GM06990 (cell line): ENCODE results near the gene DNAAF3.
A peak's percentile ranks its signal among the peaks of the same experiment; 100 is the strongest.

ENCODE experiments used
- DNase-seq: peaks from one replicate; pipeline ENCODE4 v3.0.0-alpha.2; 2011; ENCODE audit not compliant: insufficient read length; ENCODE audit errors: extremely low read depth
- H3K27me3 ChIP-seq: replicated peaks from 2 replicates; pipeline ENCODE4 v1.6.0; 2011; ENCODE audit warnings: low read length; ENCODE audit not compliant: control insufficient read depth, insufficient read depth
- H3K36me3 ChIP-seq: 2 replicates; pipeline ENCODE4 v1.5.1; 2011; ENCODE audit warnings: low read length; ENCODE audit not compliant: control insufficient read depth, insufficient read depth
- H3K4me3 ChIP-seq: replicated peaks from 2 replicates; pipeline ENCODE4 v1.5.1; 2011; ENCODE audit warnings: low read depth, mild to moderate bottlenecking, control low read depth, low read length
- CTCF ChIP-seq: IDR thresholded peaks from 2 replicates; pipeline ENCODE4 v1.5.1; 2011; ENCODE audit warnings: low read length, control low read depth, mild to moderate bottlenecking, inconsistent platforms; ENCODE audit not compliant: insufficient read depth, poor library complexity, severe bottlenecking

The DNAAF3 gene

GRCh38 chr19:55165952-55166529, 372 bp downstream of the DNAAF3 start:
- Histone ChIP-seq H3K27me3 (no peaks in the 10 kb centered on the region), H3K4me3 (peak overlapping the region; percentile 51), H3K36me3 (no peaks in the 10 kb centered on the region)
- peak; percentile 75 for DNase-seq
- peak; percentile 49 for TF ChIP-seq CTCF

- no peak for DNase-seq
- TF ChIP-seq CTCF, result no peak
- Histone ChIP-seq H3K36me3 (no peaks in the 10 kb centered on the region), H3K27me3 (no peaks in the 10 kb centered on the region), H3K4me3 (no peak overlapping the region)
Measured at GRCh38 chr19:55161571-55162322, 4.7 kb downstream of the DNAAF3 start.

GRCh38 chr19:55160986-55161365, 5.4 kb downstream of the DNAAF3 start:
- no peak for TF ChIP-seq CTCF
- no peak for DNase-seq
- H3K36me3 ChIP-seq, result no peaks in the 10 kb centered on the region
- H3K4me3 ChIP-seq, result no peak overlapping the region
- no peaks in the 10 kb centered on the region for H3K27me3 ChIP-seq

- peak; percentile 90 for DNase-seq
- H3K4me3 ChIP-seq, result no peak overlapping the region
- H3K27me3 ChIP-seq, result no peaks in the 10 kb centered on the region
- TF ChIP-seq CTCF, result peak; percentile 96
- H3K36me3 ChIP-seq, result no peaks in the 10 kb centered on the region
Measured at GRCh38 chr19:55160128-55160985, 6.1 kb downstream of the DNAAF3 start.

GRCh38 chr19:55158848-55159749, 7.3 kb downstream of the DNAAF3 start:
- Histone ChIP-seq H3K36me3 (no peaks in the 10 kb centered on the region), H3K4me3 (no peak overlapping the region), H3K27me3 (no peaks in the 10 kb centered on the region)
- DNase-seq, result no peak
- TF ChIP-seq CTCF, result no peak
